ENCODE results near the gene COL13A1.

DNA sequence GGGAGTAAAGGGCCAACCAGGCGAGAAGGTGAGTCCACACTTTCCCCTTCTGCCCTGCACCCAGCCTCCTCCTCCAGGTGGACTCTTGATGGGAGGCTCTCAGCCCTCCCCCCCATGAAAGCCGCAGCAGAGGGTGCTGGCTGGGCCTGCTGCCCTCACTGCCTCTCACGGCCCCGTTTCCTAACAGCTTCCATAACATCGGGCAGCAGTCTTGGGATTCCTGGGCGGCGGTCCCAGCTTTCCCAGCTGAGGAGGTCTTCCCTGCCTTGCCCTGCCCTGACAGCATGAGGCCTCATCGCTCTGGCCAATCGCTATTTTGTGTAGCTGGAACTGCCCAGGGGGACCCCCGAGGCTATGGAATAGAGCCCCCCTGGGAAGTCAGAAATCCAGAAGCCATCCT is 76.3 kb downstream of the COL13A1 start:
- TF ChIP-seq POLR2A (IDR thresholded peaks at IDR 0.05) = no peak
- TF ChIP-seq, protein P1, sequence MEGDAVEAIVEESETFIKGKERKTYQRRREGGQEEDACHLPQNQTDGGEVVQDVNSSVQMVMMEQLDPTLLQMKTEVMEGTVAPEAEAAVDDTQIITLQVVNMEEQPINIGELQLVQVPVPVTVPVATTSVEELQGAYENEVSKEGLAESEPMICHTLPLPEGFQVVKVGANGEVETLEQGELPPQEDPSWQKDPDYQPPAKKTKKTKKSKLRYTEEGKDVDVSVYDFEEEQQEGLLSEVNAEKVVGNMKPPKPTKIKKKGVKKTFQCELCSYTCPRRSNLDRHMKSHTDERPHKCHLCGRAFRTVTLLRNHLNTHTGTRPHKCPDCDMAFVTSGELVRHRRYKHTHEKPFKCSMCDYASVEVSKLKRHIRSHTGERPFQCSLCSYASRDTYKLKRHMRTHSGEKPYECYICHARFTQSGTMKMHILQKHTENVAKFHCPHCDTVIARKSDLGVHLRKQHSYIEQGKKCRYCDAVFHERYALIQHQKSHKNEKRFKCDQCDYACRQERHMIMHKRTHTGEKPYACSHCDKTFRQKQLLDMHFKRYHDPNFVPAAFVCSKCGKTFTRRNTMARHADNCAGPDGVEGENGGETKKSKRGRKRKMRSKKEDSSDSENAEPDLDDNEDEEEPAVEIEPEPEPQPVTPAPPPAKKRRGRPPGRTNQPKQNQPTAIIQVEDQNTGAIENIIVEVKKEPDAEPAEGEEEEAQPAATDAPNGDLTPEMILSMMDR (IDR thresholded peaks at IDR 0.05) = no peak
